ENCODE measurements around the gene CTBP2.
"Not testable (repeated sequence)": the region's sequence is repeated elsewhere in the genome, so short reads cannot be mapped to it uniquely, and the experiment has no call there.

Gene CTBP2

GRCh38 chr10:125194814-125195213 is 34.5 kb upstream of the CTBP2 start:
- Histone ChIP-seq H3K4me3 (ENCODE audit: low read length) (no peak overlapping the region), H3K4me1 (ENCODE audit: control insufficient read depth, insufficient read depth, low read length) (no peaks in the 10 kb centered on the region), H3K27me3 (ENCODE audit: control insufficient read depth, insufficient read depth, low read length) (no peaks in the 10 kb centered on the region), H3K9me3 (ENCODE audit: control insufficient read depth, low read length) (no peaks in the 10 kb centered on the region), H3K9ac (ENCODE audit: low read length) (no peak overlapping the region), H3K36me3 (ENCODE audit: control insufficient read depth, insufficient read depth, low read length) (no peaks in the 10 kb centered on the region)

GRCh38 chr10:125193306-125193877 is 33.0 kb upstream of the CTBP2 start:
- Histone ChIP-seq H3K9me3 (ENCODE audit: control insufficient read depth, low read length) (no peaks in the 10 kb centered on the region), H3K4me3 (ENCODE audit: low read length) (no peak overlapping the region), H3K9ac (ENCODE audit: low read length) (no peak overlapping the region), H3K4me1 (ENCODE audit: control insufficient read depth, insufficient read depth, low read length) (no peaks in the 10 kb centered on the region), H3K36me3 (ENCODE audit: control insufficient read depth, insufficient read depth, low read length) (no peaks in the 10 kb centered on the region), H3K27me3 (ENCODE audit: control insufficient read depth, insufficient read depth, low read length) (no peaks in the 10 kb centered on the region)

- Histone ChIP-seq H3K4me1 (ENCODE audit: control insufficient read depth, insufficient read depth, low read length) (no peaks in the 10 kb centered on the region), H3K9me3 (ENCODE audit: control insufficient read depth, low read length) (no peaks in the 10 kb centered on the region), H3K4me3 (ENCODE audit: low read length) (no peak overlapping the region), H3K9ac (ENCODE audit: low read length) (no peak overlapping the region), H3K36me3 (ENCODE audit: control insufficient read depth, insufficient read depth, low read length) (no peaks in the 10 kb centered on the region), H3K27me3 (ENCODE audit: control insufficient read depth, insufficient read depth, low read length) (no peaks in the 10 kb centered on the region)
These were observed 32.3 kb upstream of the CTBP2 start for GRCh38 chr10:125192620-125193019.

GRCh38 chr10:125192005-125192404 is 31.6 kb upstream of the CTBP2 start:
- no peaks in the 10 kb centered on the region for H3K27me3 ChIP-seq (ENCODE audit: control insufficient read depth, insufficient read depth, low read length)
- H3K9ac ChIP-seq (ENCODE audit: low read length), result no peak overlapping the region
- H3K9me3 ChIP-seq (ENCODE audit: control insufficient read depth, low read length), result no peaks in the 10 kb centered on the region
- H3K4me1 ChIP-seq (ENCODE audit: control insufficient read depth, insufficient read depth, low read length), result no peaks in the 10 kb centered on the region
- H3K36me3 ChIP-seq (ENCODE audit: control insufficient read depth, insufficient read depth, low read length), result no peaks in the 10 kb centered on the region
- H3K4me3 ChIP-seq (ENCODE audit: low read length), result no peak overlapping the region

- Histone ChIP-seq H3K27me3 (ENCODE audit: control insufficient read depth, insufficient read depth, low read length) (no peaks in the 10 kb centered on the region), H3K9me3 (ENCODE audit: control insufficient read depth, low read length) (no peaks in the 10 kb centered on the region), H3K4me3 (ENCODE audit: low read length) (no peak overlapping the region), H3K4me1 (ENCODE audit: control insufficient read depth, insufficient read depth, low read length) (no peaks in the 10 kb centered on the region), H3K9ac (ENCODE audit: low read length) (no peak overlapping the region), H3K36me3 (ENCODE audit: control insufficient read depth, insufficient read depth, low read length) (no peaks in the 10 kb centered on the region)
These were observed 30.6 kb upstream of the CTBP2 start for GRCh38 chr10:125190946-125191345.

- Histone ChIP-seq H3K27me3 (ENCODE audit: control insufficient read depth, insufficient read depth, low read length) (no peaks in the 10 kb centered on the region), H3K4me1 (ENCODE audit: control insufficient read depth, insufficient read depth, low read length) (no peaks in the 10 kb centered on the region), H3K9me3 (ENCODE audit: control insufficient read depth, low read length) (no peaks in the 10 kb centered on the region), H3K9ac (ENCODE audit: low read length) (no peak overlapping the region), H3K36me3 (ENCODE audit: control insufficient read depth, insufficient read depth, low read length) (no peaks in the 10 kb centered on the region), H3K4me3 (ENCODE audit: low read length) (no peak overlapping the region)
These were observed 30.1 kb upstream of the CTBP2 start for GRCh38 chr10:125190414-125190813.

GRCh38 chr10:125189162-125189561 is 28.8 kb upstream of the CTBP2 start:
- Histone ChIP-seq H3K9ac (ENCODE audit: low read length) (no peak overlapping the region), H3K4me1 (ENCODE audit: control insufficient read depth, insufficient read depth, low read length) (no peaks in the 10 kb centered on the region), H3K9me3 (ENCODE audit: control insufficient read depth, low read length) (no peaks in the 10 kb centered on the region), H3K36me3 (ENCODE audit: control insufficient read depth, insufficient read depth, low read length) (no peaks in the 10 kb centered on the region), H3K4me3 (ENCODE audit: low read length) (no peak overlapping the region), H3K27me3 (ENCODE audit: control insufficient read depth, insufficient read depth, low read length) (no peaks in the 10 kb centered on the region)

- Histone ChIP-seq H3K4me3 (ENCODE audit: low read length) (no peak overlapping the region), H3K4me1 (ENCODE audit: control insufficient read depth, insufficient read depth, low read length) (no peaks in the 10 kb centered on the region), H3K9me3 (ENCODE audit: control insufficient read depth, low read length) (no peaks in the 10 kb centered on the region), H3K9ac (ENCODE audit: low read length) (no peak overlapping the region), H3K36me3 (ENCODE audit: control insufficient read depth, insufficient read depth, low read length) (no peaks in the 10 kb centered on the region), H3K27me3 (ENCODE audit: control insufficient read depth, insufficient read depth, low read length) (no peaks in the 10 kb centered on the region)
These were observed 27.2 kb upstream of the CTBP2 start for GRCh38 chr10:125187238-125188194.

GRCh38 chr10:125186431-125187170 is 26.2 kb upstream of the CTBP2 start:
- Histone ChIP-seq H3K4me3 (ENCODE audit: low read length) (no peak overlapping the region), H3K36me3 (ENCODE audit: control insufficient read depth, insufficient read depth, low read length) (no peaks in the 10 kb centered on the region), H3K9me3 (ENCODE audit: control insufficient read depth, low read length) (no peaks in the 10 kb centered on the region), H3K27me3 (ENCODE audit: control insufficient read depth, insufficient read depth, low read length) (no peaks in the 10 kb centered on the region), H3K4me1 (ENCODE audit: control insufficient read depth, insufficient read depth, low read length) (no peaks in the 10 kb centered on the region), H3K9ac (ENCODE audit: low read length) (no peak overlapping the region)

- not testable (repeated sequence) for H3K9ac ChIP-seq (ENCODE audit: low read length); H3K4me1 ChIP-seq (ENCODE audit: control insufficient read depth, insufficient read depth, low read length); H3K9me3 ChIP-seq (ENCODE audit: control insufficient read depth, low read length); H3K4me3 ChIP-seq (ENCODE audit: low read length); H3K27me3 ChIP-seq (ENCODE audit: control insufficient read depth, insufficient read depth, low read length); H3K36me3 ChIP-seq (ENCODE audit: control insufficient read depth, insufficient read depth, low read length)
These were observed 18.7 kb upstream of the CTBP2 start for GRCh38 chr10:125179107-125179506.

GRCh38 chr10:125177641-125178640 is 17.6 kb upstream of the CTBP2 start:
- Histone ChIP-seq H3K36me3 (ENCODE audit: control insufficient read depth, insufficient read depth, low read length) (no peaks in the 10 kb centered on the region), H3K4me1 (ENCODE audit: control insufficient read depth, insufficient read depth, low read length) (no peaks in the 10 kb centered on the region), H3K9me3 (ENCODE audit: control insufficient read depth, low read length) (no peaks in the 10 kb centered on the region), H3K9ac (ENCODE audit: low read length) (no peak overlapping the region), H3K4me3 (ENCODE audit: low read length) (no peak overlapping the region), H3K27me3 (ENCODE audit: control insufficient read depth, insufficient read depth, low read length) (peaks cover 9% of the 10 kb centered on the region)

Data from mucosa of stomach (tissue), 1 donor.